Epithelial cell of proximal tubule (primary cell): ENCODE results near the gene CLCA2. TPM values are rescaled to one million over a fixed set of nuclear protein-coding genes. Genes with fewer than 3 reads are reported as not detected.

ENCODE experiments used
- DNase-seq: peaks from one replicate; pipeline ENCODE4 v3.0.0-alpha.2; 2011; ENCODE audit warnings: low read depth
- H3K4me3 ChIP-seq: 2 replicates; pipeline ENCODE4 v1.5.1; 2011; ENCODE audit warnings: low read depth, mild to moderate bottlenecking, low read length
- CTCF ChIP-seq: conservative IDR thresholded peaks from 2 replicates; pipeline ENCODE4 v1.5.1; 2012; ENCODE audit warnings: low read depth, mild to moderate bottlenecking, low read length
- total RNA-seq: library from RNA; depleted of rRNA; stranded (reverse); fragments of >200 nt; gene quantifications from 2 replicates; pipeline ENCODE4 v1.2.3, GENCODE V29; 2015

CLCA2 gene
- total RNA-seq, 1 donor from 2014 or later, result not detected

- H3K4me3 ChIP-seq, result no peak overlapping the region
- DNase-seq, result no peak
- TF ChIP-seq CTCF, result no peak
These were observed 14.5 kb upstream of the CLCA2 start for GRCh38 chr1:86409416-86410021.

- no peak for TF ChIP-seq CTCF
- no peak for DNase-seq
- no peak overlapping the region for H3K4me3 ChIP-seq
These were observed 13.1 kb upstream of the CLCA2 start for GRCh38 chr1:86410879-86411278.

- no peak for TF ChIP-seq CTCF
- DNase-seq, result no peak
- no peak overlapping the region for H3K4me3 ChIP-seq
These were observed 7.6 kb upstream of the CLCA2 start for GRCh38 chr1:86416343-86416742.

- TF ChIP-seq CTCF, result peak; percentile 66
- DNase-seq, result no peak
- no peak overlapping the region for H3K4me3 ChIP-seq
These were observed 4.6 kb upstream of the CLCA2 start for GRCh38 chr1:86419277-86419903.

- DNase-seq, result no peak
- TF ChIP-seq CTCF, result no peak
- H3K4me3 ChIP-seq, result no peak overlapping the region
These were observed 2.2 kb upstream of the CLCA2 start for GRCh38 chr1:86421601-86422280.

GRCh38 chr1:86423473-86423872 is 498 bp upstream of the CLCA2 start:
- H3K4me3 ChIP-seq, result no peak overlapping the region
- no peak for DNase-seq
- no peak for TF ChIP-seq CTCF
